Sigmoid colon (tissue), 7 donors: Measurements from ENCODE around the gene LHFPL2. TPM values are rescaled to one million over a fixed set of nuclear protein-coding genes. Genes with fewer than 3 reads are reported as not detected.

ENCODE experiments used
- DNase-seq: peaks from one replicate; pipeline ENCODE4 v3.0.0-alpha.2; 2019
- H3K27ac ChIP-seq, 4 donors: fragments of 200-600 bp; sonication (generic); one replicate each; pipeline ENCODE4 v1.5.1; 2016 to 2019; ENCODE audit warnings: mild to moderate bottlenecking in 1 of 4
- H3K27me3 ChIP-seq, 3 donors: fragments of 200-600 bp; sonication (generic); one replicate each; pipeline ENCODE4 v1.5.1; 2019; ENCODE audit warnings: mild to moderate bottlenecking in 1 of 3
- H3K36me3 ChIP-seq, 4 donors: fragments of 200-600 bp; sonication (generic); one replicate each; pipeline ENCODE4 v1.5.1; 2016 to 2019
- H3K4me1 ChIP-seq, 4 donors: fragments of 200-600 bp; sonication (generic); one replicate each; pipeline ENCODE4 v1.5.1; 2017 to 2019
- H3K4me3 ChIP-seq, 4 donors: fragments of 200-600 bp; sonication (generic); one replicate each; pipeline ENCODE4 v1.5.1; 2017 to 2019; ENCODE audit warnings: mild to moderate bottlenecking in 2 of 4, moderate library complexity in 1 of 4
- H3K9me3 ChIP-seq, 4 donors: fragments of 200-600 bp in 3 of 4; sonication (generic) in 3 of 4; one replicate each; pipeline versions ENCODE4 v1.5.1 to v1.6.1; 2013 to 2019
- CTCF ChIP-seq, 4 experiments: fragments of 450-650 bp in 3 of 4; fragments of 200-600 bp in 1 of 4; IDR thresholded peaks; one replicate each; pipeline ENCODE4 v1.5.1; 2016 to 2019; ENCODE audit warnings: antibody characterized with exemption in 4 of 4, mild to moderate bottlenecking in 3 of 4, moderate library complexity in 2 of 4
- EP300 ChIP-seq, 4 donors: sonication (generic); formaldehyde crosslinking; IDR thresholded peaks; one replicate each; pipeline ENCODE4 v1.6.1; 2017; ENCODE audit warnings: antibody characterized with exemption in 4 of 4
- POLR2A ChIP-seq, 2 donors: fragments of 450-650 bp; IDR thresholded peaks; one replicate each; pipeline ENCODE4 v1.6.1; 2016; ENCODE audit warnings: antibody characterized with exemption in 2 of 2, mild to moderate bottlenecking in 2 of 2, moderate library complexity in 2 of 2
- POLR2AphosphoS5 ChIP-seq, 4 donors: sonication (generic); formaldehyde crosslinking; IDR thresholded peaks; one replicate each; pipeline ENCODE4 v1.6.1; 2017; ENCODE audit warnings: antibody characterized with exemption in 4 of 4
- WGBS, 2 donors: extraction: QIAGEN DNeasy Blood & Tissue Kit; methylation state at CpG; one replicate each; pipeline ENCODE4 v1.1.7; 2013; 5-methylcytosine and 5-hydroxymethylcytosine counted together
- intact Hi-C: fragments of 100-400 bp; cut with DNase I; formaldehyde crosslinking; loops from one replicate; pipeline ENCODE4 v1.15.1; 2023
- polyA plus RNA-seq, 3 donors: library from polyadenylated mRNA; stranded (reverse); fragments of 200-250 nt; gene quantifications; one replicate each; pipeline ENCODE4 v1.2.3, GENCODE V29; 2013
- total RNA-seq, 4 donors: library from RNA; depleted of rRNA; stranded (reverse); fragments of >200 nt; gene quantifications; one replicate each; pipeline ENCODE4 v1.1.0, GENCODE V29; 2016
- donor health status: healthy with polysubstance abuse.
- donor health status: Bipolar disorder and iron deficiency.
- donor health status: healthy.

LHFPL2 gene
- total and polyA plus RNA-seq, 7 donors: 10.8 to 34.9 (median 21.4) TPM

GRCh38 chr5:78565395-78565794, 83.2 kb downstream of the LHFPL2 start:
- H3K4me1 ChIP-seq: peaks cover 0 to 42% (median 33%) of the 10 kb centered on the region in 4 donors
- WGBS, 2 donors: 94 to 98% methylated on average over 1 of the region's 1 CpG
- no peak overlapping the region for H3K27ac ChIP-seq
- H3K9me3 ChIP-seq: no peaks in the 10 kb centered on the region
- intact Hi-C loops: no loop called here
- H3K27me3 ChIP-seq: no peaks in the 10 kb centered on the region
- H3K36me3 ChIP-seq: peaks cover 0 to 15% (median 0%) of the 10 kb centered on the region in 4 donors
- no peak overlapping the region for H3K4me3 ChIP-seq
- TF ChIP-seq POLR2A (IDR thresholded peaks at IDR 0.05): no peak
- no peak for TF ChIP-seq CTCF (IDR thresholded peaks at IDR 0.05)
- no peak for TF ChIP-seq POLR2AphosphoS5 (IDR thresholded peaks at IDR 0.05)
- TF ChIP-seq EP300 (IDR thresholded peaks at IDR 0.05): no peak
- no peak for DNase-seq

GRCh38 chr5:78563621-78564020, 85.0 kb downstream of the LHFPL2 start:
- Histone ChIP-seq H3K36me3 (peaks cover 0 to 15% (median 0%) of the 10 kb centered on the region in 4 donors), H3K4me3 (no peak overlapping the region), H3K27ac (no peak overlapping the region), H3K9me3 (no peaks in the 10 kb centered on the region), H3K27me3 (no peaks in the 10 kb centered on the region), H3K4me1 (peaks cover 0 to 24% (median 16%) of the 10 kb centered on the region in 4 donors)
- DNase-seq: no peak
- intact Hi-C loops: no loop called here
- no peak for TF ChIP-seq POLR2AphosphoS5 (IDR thresholded peaks at IDR 0.05)
- TF ChIP-seq POLR2A (IDR thresholded peaks at IDR 0.05): no peak
- no peak for TF ChIP-seq EP300 (IDR thresholded peaks at IDR 0.05)
- TF ChIP-seq CTCF (IDR thresholded peaks at IDR 0.05): no peak
- 48 to 68% methylated on average over 2 of the region's 2 CpGs for WGBS, 2 donors

GRCh38 chr5:78562714-78563330, 85.8 kb downstream of the LHFPL2 start:
- no peak for TF ChIP-seq POLR2A (IDR thresholded peaks at IDR 0.05)
- no peak for TF ChIP-seq CTCF (IDR thresholded peaks at IDR 0.05)
- no peak for TF ChIP-seq POLR2AphosphoS5 (IDR thresholded peaks at IDR 0.05)
- TF ChIP-seq EP300 (IDR thresholded peaks at IDR 0.05): no peak
- WGBS, 2 donors: 90 to 96% methylated on average over 3 of the region's 3 CpGs
- Histone ChIP-seq H3K27me3 (no peaks in the 10 kb centered on the region), H3K4me3 (no peak overlapping the region), H3K27ac (no peak overlapping the region), H3K9me3 (no peaks in the 10 kb centered on the region), H3K36me3 (peaks cover 0 to 15% (median 0%) of the 10 kb centered on the region in 4 donors), H3K4me1 (peaks cover 0 to 16% (median 10%) of the 10 kb centered on the region in 4 donors)
- no peak for DNase-seq
- intact Hi-C loops: no loop called here

DNA sequence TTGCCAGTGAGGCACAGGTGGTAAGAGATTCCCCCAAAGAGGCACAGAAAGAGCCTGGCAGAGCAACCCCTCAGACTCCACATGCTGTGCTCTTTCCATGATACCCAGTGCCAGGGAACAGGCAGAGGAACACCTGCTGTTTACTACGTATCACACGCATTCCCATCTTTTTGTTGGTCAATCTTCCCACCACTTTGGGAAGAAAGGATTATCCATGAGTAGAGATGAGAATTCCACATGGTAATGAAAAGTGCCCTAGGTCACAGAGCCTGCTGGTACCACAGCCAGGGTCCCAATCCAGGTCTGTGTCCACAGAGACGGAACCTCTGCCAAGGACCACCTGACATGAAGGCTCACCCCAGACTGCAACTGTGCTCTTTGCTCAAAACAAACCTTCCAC, 86.6 kb downstream of the LHFPL2 start:
- Histone ChIP-seq H3K27me3 (no peaks in the 10 kb centered on the region), H3K27ac (no peak overlapping the region), H3K9me3 (no peaks in the 10 kb centered on the region), H3K4me1 (peaks cover 0 to 8% (median 4%) of the 10 kb centered on the region in 4 donors), H3K36me3 (peaks cover 0 to 15% (median 0%) of the 10 kb centered on the region in 4 donors), H3K4me3 (no peak overlapping the region)
- 95 to 97% methylated on average over 3 of the region's 3 CpGs for WGBS, 2 donors
- intact Hi-C loops: no loop called here
- no peak for TF ChIP-seq EP300 (IDR thresholded peaks at IDR 0.05)
- no peak for TF ChIP-seq POLR2AphosphoS5 (IDR thresholded peaks at IDR 0.05)
- no peak for TF ChIP-seq POLR2A (IDR thresholded peaks at IDR 0.05)
- no peak for TF ChIP-seq CTCF (IDR thresholded peaks at IDR 0.05)
- DNase-seq: no peak

GRCh38 chr5:78561261-78561660, 87.3 kb downstream of the LHFPL2 start:
- TF ChIP-seq CTCF (IDR thresholded peaks at IDR 0.05) (no peak), POLR2AphosphoS5 (IDR thresholded peaks at IDR 0.05) (no peak), POLR2A (IDR thresholded peaks at IDR 0.05) (no peak), EP300 (IDR thresholded peaks at IDR 0.05) (no peak)
- Histone ChIP-seq H3K4me1 (peaks cover 0 to under 1% (median under 1%) of the 10 kb centered on the region in 4 donors), H3K4me3 (no peak overlapping the region), H3K27me3 (no peaks in the 10 kb centered on the region), H3K36me3 (peaks cover 0 to 15% (median 0%) of the 10 kb centered on the region in 4 donors), H3K27ac (no peak overlapping the region), H3K9me3 (no peaks in the 10 kb centered on the region)
- intact Hi-C loops: no loop called here
- DNase-seq: no peak
- WGBS, 2 donors: 97% methylated on average over 12 of the region's 12 CpGs
